Naive thymus-derived CD4-positive, alpha-beta T cell (primary cell): Measurements from ENCODE around the gene PRR5L. TPM values are rescaled to one million over a fixed set of nuclear protein-coding genes. Genes with fewer than 3 reads are reported as not detected.

Source experiments
- ATAC-seq: fragments of 150-1000 bp; cut with Tn5 transposase; 2 replicates; pipeline ENCODE4 v1.10.0; 2021; ENCODE audit warnings: mild to moderate bottlenecking, moderate library complexity
- CTCF ChIA-PET: fragments of 350-600 bp; sonication (Branson Sonifier 250); formaldehyde crosslinking; loops from one replicate; lab custom pipeline; 2021; ENCODE audit warnings: antibody characterized with exemption; lab: Charles Lee
- POLR2A ChIA-PET: fragments of 350-600 bp; sonication (Branson Sonifier 250); formaldehyde crosslinking; loops from one replicate; lab custom pipeline; 2021; ENCODE audit warnings: antibody characterized with exemption, inconsistent platforms; lab: Charles Lee
- DNase-seq, 9 donors: peaks; one replicate each; pipeline versions ENCODE4 v3.0.0 to v3.0.0-alpha.2; 2020 to 2022; ENCODE audit warnings: mixed read lengths in 1 of 9
- H3K27ac ChIP-seq: one replicate; pipeline ENCODE4 v1.7.0; 2013; ENCODE audit warnings: mild to moderate bottlenecking, low read depth, low read length, moderate library complexity
- H3K27me3 ChIP-seq, 2 donors: one replicate each; pipeline ENCODE4 v1.7.0; 2013; ENCODE audit warnings: low read length in 2 of 2, mild to moderate bottlenecking in 2 of 2, moderate library complexity in 2 of 2; ENCODE audit not compliant: control insufficient read depth in 2 of 2, insufficient read depth in 2 of 2
- H3K36me3 ChIP-seq, 3 experiments: 1 replicate in 2 of 3; 2 replicates in 1 of 3; pipeline ENCODE4 v1.7.0; 2013; ENCODE audit warnings: low read length in 3 of 3, mild to moderate bottlenecking in 3 of 3, moderate library complexity in 1 of 3; ENCODE audit not compliant: insufficient read depth in 3 of 3, control insufficient read depth in 2 of 3
- H3K4me1 ChIP-seq, 2 donors: one replicate each; pipeline ENCODE4 v1.7.0; 2013; ENCODE audit warnings: low read length in 2 of 2, mild to moderate bottlenecking in 2 of 2, moderate library complexity in 1 of 2; ENCODE audit not compliant: control insufficient read depth in 2 of 2, insufficient read depth in 2 of 2
- H3K4me3 ChIP-seq: 2 replicates; pipeline ENCODE4 v1.7.0; 2013; ENCODE audit warnings: mild to moderate bottlenecking, low read length
- H3K9me3 ChIP-seq, 3 experiments: 1 replicate in 2 of 3; 2 replicates in 1 of 3; pipeline ENCODE4 v1.7.0; 2013; ENCODE audit warnings: low read length in 3 of 3; ENCODE audit not compliant: control insufficient read depth in 2 of 3
- H3K27ac Mint-ChIP-seq, 9 donors: one replicate each; pipeline ENCODE4 v1.8.0; 2020 to 2022; ENCODE audit warnings: mixed read lengths in 9 of 9, mild to moderate bottlenecking in 8 of 9, moderate library complexity in 5 of 9, inconsistent platforms in 2 of 9
- H3K27me3 Mint-ChIP-seq, 5 donors: one replicate each; pipeline ENCODE4 v1.8.0; 2021 to 2022; ENCODE audit warnings: mixed read lengths in 5 of 5, mild to moderate bottlenecking in 1 of 5
- H3K36me3 Mint-ChIP-seq, 5 donors: one replicate each; pipeline ENCODE4 v1.8.0; 2020 to 2022; ENCODE audit warnings: mixed read lengths in 5 of 5, mild to moderate bottlenecking in 3 of 5, inconsistent platforms in 1 of 5
- H3K4me1 Mint-ChIP-seq, 7 donors: one replicate each; pipeline ENCODE4 v1.8.0; 2020 to 2022; ENCODE audit warnings: mixed read lengths in 7 of 7, mild to moderate bottlenecking in 3 of 7, inconsistent platforms in 1 of 7
- H3K4me3 Mint-ChIP-seq, 10 donors: one replicate each; pipeline ENCODE4 v1.8.0; 2020 to 2022; ENCODE audit warnings: mild to moderate bottlenecking in 10 of 10, mixed read lengths in 10 of 10, moderate library complexity in 6 of 10, inconsistent platforms in 2 of 10
- H3K9me3 Mint-ChIP-seq, 11 donors: one replicate each; pipeline ENCODE4 v1.8.0; 2020 to 2022; ENCODE audit warnings: mixed read lengths in 11 of 11, mild to moderate bottlenecking in 4 of 11, inconsistent platforms in 1 of 11, moderate library complexity in 1 of 11
- intact Hi-C, 2 donors: fragments of 100-400 bp; cut with micrococcal nuclease; formaldehyde crosslinking; loops; one replicate each; pipeline ENCODE4 v1.15.1; 2023
- polyA plus RNA-seq, 2 donors: library from polyadenylated mRNA; unstranded; fragments of 300-500 nt; fragmentation: Illumina TruSeq; gene quantifications; one replicate each; pipeline ENCODE4 v1.2.3, GENCODE V29; 2021
- total RNA-seq, 6 experiments: library from RNA in 5 of 6; stranded (reverse) in 5 of 6; gene quantifications; 1 replicate in 5 of 6; 2 replicates in 1 of 6; pipeline ENCODE4 v1.2.3 and lab custom pipeline; 2021 to 2026

Gene PRR5L
- total and polyA plus RNA-seq, 7 experiments from 2014 or later: 0.10 to 47.6 (median 2.6) TPM

DNA sequence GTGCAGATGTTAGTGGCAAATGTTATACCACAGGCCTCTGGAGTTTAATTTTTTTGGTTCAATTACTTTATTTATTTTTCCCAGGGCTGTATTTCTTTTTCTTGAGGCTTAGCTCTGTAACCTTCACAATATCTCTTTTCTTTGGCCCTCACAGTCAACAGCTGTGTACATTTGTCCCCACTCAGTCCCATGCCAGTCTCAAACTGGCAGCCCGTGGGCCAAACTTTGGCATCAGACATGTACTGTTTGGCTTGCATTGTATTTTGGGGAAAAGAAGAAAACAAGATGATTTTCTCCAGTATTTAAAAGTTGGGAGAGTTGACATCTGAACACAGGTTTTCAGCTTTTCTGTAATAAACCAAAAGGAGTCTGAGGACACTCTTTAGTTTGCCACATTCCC lies 87.1 kb downstream of the PRR5L start:
- ChIA-PET POLR2A (no interaction called here), CTCF (no interaction called here)
- peaks cover 15 to 41% (median 30%) of the 10 kb centered on the region in 5 donors for H3K27me3 Mint-ChIP-seq
- H3K4me1 Mint-ChIP-seq: peaks cover 0 to 52% (median 4%) of the 10 kb centered on the region in 7 donors
- Histone ChIP-seq H3K9me3 (no peaks in the 10 kb centered on the region), H3K36me3 (no peaks in the 10 kb centered on the region), H3K4me3 (no peak overlapping the region), H3K4me1 (peaks cover 0 to 44% of the 10 kb centered on the region in 2 donors), H3K27me3 (peaks cover 0 to 2% of the 10 kb centered on the region in 2 donors), H3K27ac (no peak overlapping the region)
- DNase-seq (no peak), ATAC-seq (no peak)
- H3K36me3 Mint-ChIP-seq: peaks cover 0 to 51% (median 0%) of the 10 kb centered on the region in 5 donors
- no peaks in the 10 kb centered on the region for H3K9me3 Mint-ChIP-seq
- intact Hi-C loops: no loop called here
- H3K27ac Mint-ChIP-seq: no peak overlapping the region
- no peak overlapping the region for H3K4me3 Mint-ChIP-seq

DNA sequence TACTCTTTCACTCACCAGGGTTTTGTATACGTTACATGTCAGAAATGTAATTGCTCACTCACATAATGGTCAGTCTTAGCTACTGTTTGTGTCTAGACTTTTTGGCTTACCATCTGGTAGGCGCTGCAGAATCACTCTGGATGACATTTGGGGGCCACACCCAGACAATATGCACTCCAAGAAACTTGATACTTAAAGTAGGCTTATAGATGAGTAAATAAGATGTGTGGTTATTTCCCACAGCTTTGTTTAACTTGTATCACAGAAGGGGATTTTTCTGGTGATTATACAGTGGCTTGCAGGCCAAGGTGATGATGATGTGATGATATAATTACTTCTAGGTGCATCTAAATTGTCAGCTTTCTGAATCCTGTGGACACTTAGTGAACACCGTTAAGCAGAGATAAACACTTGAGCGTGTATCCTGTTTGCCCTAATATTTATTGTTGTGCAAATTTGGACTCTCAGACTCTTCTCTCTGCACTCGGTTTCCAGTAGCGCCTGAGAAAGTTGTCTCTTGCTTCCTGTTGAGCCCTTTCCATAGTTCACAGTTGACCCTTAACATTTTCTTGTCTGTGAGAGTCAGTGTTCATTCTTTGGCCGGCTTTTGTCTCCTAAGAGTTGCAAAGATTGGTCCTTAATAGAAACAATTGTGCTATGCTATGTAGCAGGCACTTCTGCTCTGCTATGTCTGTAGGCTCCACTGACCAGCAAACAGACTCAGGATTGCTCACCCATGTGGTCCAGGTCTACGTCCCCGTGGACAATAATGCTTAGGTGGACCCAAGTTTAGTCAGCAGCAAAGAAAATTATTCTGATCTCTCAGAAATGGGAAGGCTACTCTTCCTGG lies 89.3 kb downstream of the PRR5L start:
- Histone ChIP-seq H3K4me3 (no peak overlapping the region), H3K36me3 (no peaks in the 10 kb centered on the region), H3K9me3 (no peaks in the 10 kb centered on the region), H3K27ac (no peak overlapping the region), H3K4me1 (peaks cover 0 to 41% of the 10 kb centered on the region in 2 donors), H3K27me3 (no peaks in the 10 kb centered on the region)
- H3K27ac Mint-ChIP-seq: peak overlapping the region in 1 of 9 donors; percentile 34
- ChIA-PET POLR2A (no interaction called here), CTCF (no interaction called here)
- intact Hi-C loops: loop anchor here in 1 of 2 donors (1.0 kb wide), 1 partner anchor 8 kb away; no protein-coding TSS in a partner anchor
- ATAC-seq (peak; percentile 72), DNase-seq (no peak)
- peaks cover 0 to 24% (median 11%) of the 10 kb centered on the region in 5 donors for H3K27me3 Mint-ChIP-seq
- H3K36me3 Mint-ChIP-seq: peaks cover 0 to 41% (median 0%) of the 10 kb centered on the region in 5 donors
- peak overlapping the region in 2 of 10 donors; percentile 2 to 15 for H3K4me3 Mint-ChIP-seq
- H3K4me1 Mint-ChIP-seq: peaks cover 0 to 48% (median 0%) of the 10 kb centered on the region in 7 donors
- H3K9me3 Mint-ChIP-seq: no peaks in the 10 kb centered on the region

DNA sequence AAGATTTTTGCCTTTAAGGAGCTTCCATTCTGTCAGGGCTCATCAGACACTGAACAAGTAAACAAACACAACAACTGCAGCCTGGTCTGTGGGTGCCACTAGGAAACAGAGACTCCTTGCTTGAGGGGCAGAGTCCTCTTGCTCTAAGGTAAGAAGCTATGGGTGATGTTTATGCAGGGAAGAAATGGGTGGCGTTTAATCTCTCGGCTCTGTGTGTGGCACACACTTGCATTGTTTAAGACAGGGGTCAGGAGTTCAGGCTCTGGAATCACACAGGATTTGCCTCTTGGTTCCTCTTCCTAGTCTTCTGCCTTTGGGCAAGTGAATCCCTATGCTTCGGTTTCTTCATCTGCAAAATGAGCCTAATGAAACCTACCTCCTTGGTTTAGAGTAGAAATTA lies 90.3 kb downstream of the PRR5L start:
- ChIA-PET POLR2A (no interaction called here), CTCF (no interaction called here)
- no peak for ATAC-seq
- DNase-seq: no peak
- Histone ChIP-seq H3K4me1 (peaks cover 0 to 48% of the 10 kb centered on the region in 2 donors), H3K27ac (no peak overlapping the region), H3K36me3 (no peaks in the 10 kb centered on the region), H3K4me3 (no peak overlapping the region), H3K27me3 (no peaks in the 10 kb centered on the region), H3K9me3 (no peaks in the 10 kb centered on the region)
- Mint-ChIP-seq H3K9me3 (no peaks in the 10 kb centered on the region), H3K27ac (no peak overlapping the region), H3K4me3 (no peak overlapping the region), H3K27me3 (peaks cover 0 to 16% (median 2%) of the 10 kb centered on the region in 5 donors), H3K4me1 (peaks cover 0 to 54% (median 0%) of the 10 kb centered on the region in 7 donors), H3K36me3 (peaks cover 0 to 37% (median 0%) of the 10 kb centered on the region in 5 donors)
- intact Hi-C loops: no loop called here

DNA sequence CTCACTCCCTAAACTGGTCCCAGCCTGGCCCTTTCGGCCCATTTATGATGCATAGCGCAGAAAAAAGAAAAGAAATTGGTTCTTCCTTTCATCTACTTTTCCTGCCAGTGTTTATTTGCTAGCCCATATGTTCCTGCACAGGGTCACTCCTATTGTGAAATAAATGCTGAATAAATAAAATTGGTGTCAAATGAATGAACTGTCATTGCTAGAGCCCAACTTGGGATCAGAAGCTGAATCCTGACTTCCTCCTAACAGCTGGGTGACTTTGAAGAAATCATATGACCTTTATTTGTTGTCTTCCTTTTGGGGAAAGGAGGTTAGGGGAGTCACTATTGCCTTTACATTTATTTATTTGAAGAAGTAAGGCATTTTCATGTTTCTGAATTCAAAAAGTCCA lies 92.0 kb downstream of the PRR5L start:
- ATAC-seq: no peak
- H3K27ac ChIP-seq: no peak overlapping the region
- Mint-ChIP-seq H3K9me3 (peaks cover 0 to 2% (median 0%) of the 10 kb centered on the region in 11 donors), H3K4me3 (no peak overlapping the region), H3K27me3 (peaks cover 0 to 12% (median 2%) of the 10 kb centered on the region in 5 donors), H3K27ac (no peak overlapping the region), H3K36me3 (peaks cover 0 to 32% (median 0%) of the 10 kb centered on the region in 5 donors), H3K4me1 (peaks cover 0 to 68% (median 4%) of the 10 kb centered on the region in 7 donors)
- no peaks in the 10 kb centered on the region for H3K36me3 ChIP-seq
- no peaks in the 10 kb centered on the region for H3K9me3 ChIP-seq
- intact Hi-C loops: no loop called here
- ChIA-PET POLR2A (no interaction called here), CTCF (no interaction called here)
- peaks cover 0 to 57% of the 10 kb centered on the region in 2 donors for H3K4me1 ChIP-seq
- no peak for DNase-seq
- no peak overlapping the region for H3K4me3 ChIP-seq
- no peaks in the 10 kb centered on the region for H3K27me3 ChIP-seq

DNA sequence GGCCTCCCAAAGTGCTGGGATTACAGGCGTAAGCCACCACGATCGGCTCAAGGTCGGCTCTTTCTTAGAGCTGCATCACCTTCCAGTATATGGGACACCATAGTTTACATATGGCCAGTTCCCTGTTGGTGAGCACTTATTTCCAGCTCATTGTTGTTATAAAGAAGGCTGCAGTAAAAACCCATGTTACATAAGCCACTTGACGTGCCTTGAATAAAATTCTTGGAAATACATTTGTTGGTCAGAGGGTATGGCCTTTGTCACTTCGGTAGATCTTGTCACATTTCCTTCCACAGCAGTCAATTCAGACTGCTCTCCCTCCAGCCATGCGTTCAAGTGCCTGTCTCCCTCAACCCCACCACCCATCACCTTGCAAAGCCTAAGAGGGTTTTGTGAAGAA lies 92.9 kb downstream of the PRR5L start:
- ChIA-PET POLR2A (no interaction called here), CTCF (no interaction called here)
- Mint-ChIP-seq H3K4me3 (no peak overlapping the region), H3K27me3 (peaks cover 0 to 15% (median 4%) of the 10 kb centered on the region in 5 donors), H3K9me3 (peaks cover 0 to 2% (median 0%) of the 10 kb centered on the region in 11 donors), H3K36me3 (peaks cover 0 to 33% (median 0%) of the 10 kb centered on the region in 5 donors), H3K4me1 (peaks cover 0 to 77% (median 7%) of the 10 kb centered on the region in 7 donors), H3K27ac (no peak overlapping the region)
- intact Hi-C loops: no loop called here
- Histone ChIP-seq H3K27me3 (no peaks in the 10 kb centered on the region), H3K27ac (no peak overlapping the region), H3K4me1 (peaks cover 0 to 65% of the 10 kb centered on the region in 2 donors), H3K36me3 (no peaks in the 10 kb centered on the region), H3K4me3 (no peak overlapping the region), H3K9me3 (no peaks in the 10 kb centered on the region)
- DNase-seq: no peak
- ATAC-seq: no peak

DNA sequence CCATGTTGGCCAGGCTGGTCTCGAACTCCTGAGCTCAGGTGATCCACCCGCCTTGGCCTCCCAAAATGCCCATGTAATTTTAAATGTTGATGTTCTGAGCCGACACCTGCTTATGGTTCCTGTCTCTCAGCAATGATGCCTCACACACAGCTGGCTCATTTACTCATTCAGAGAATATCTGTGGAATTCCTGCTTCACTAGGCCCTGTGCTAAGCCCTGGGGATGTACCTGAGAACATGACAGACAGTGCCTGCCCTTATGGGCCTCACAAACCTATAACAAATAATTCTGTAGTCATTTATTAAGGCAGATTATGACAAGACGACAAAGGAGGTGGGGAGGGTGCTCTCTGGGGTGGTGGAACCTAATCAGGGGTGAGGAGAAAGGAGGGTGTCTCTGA lies 93.7 kb downstream of the PRR5L start:
- Mint-ChIP-seq H3K4me1 (peaks cover 0 to 77% (median 7%) of the 10 kb centered on the region in 7 donors), H3K36me3 (peaks cover 0 to 33% (median 0%) of the 10 kb centered on the region in 5 donors), H3K9me3 (peaks cover 0 to 2% (median 0%) of the 10 kb centered on the region in 11 donors), H3K27me3 (peaks cover 0 to 22% (median 6%) of the 10 kb centered on the region in 5 donors), H3K4me3 (no peak overlapping the region), H3K27ac (peak overlapping the region in 1 of 9 donors; percentile 14)
- Histone ChIP-seq H3K27me3 (no peaks in the 10 kb centered on the region), H3K9me3 (no peaks in the 10 kb centered on the region), H3K27ac (no peak overlapping the region), H3K4me3 (no peak overlapping the region), H3K4me1 (peaks cover 0 to 65% of the 10 kb centered on the region in 2 donors), H3K36me3 (peaks cover 0 to 8% (median 0%) of the 10 kb centered on the region in 3 experiments)
- ATAC-seq (no peak), DNase-seq (no peak)
- intact Hi-C loops: no loop called here
- ChIA-PET CTCF (no interaction called here), POLR2A (no interaction called here)
